Measurements from ENCODE around the gene PMCH. TPM values are rescaled to one million over a fixed set of nuclear protein-coding genes. Genes with fewer than 3 reads are reported as not detected.

The PMCH gene
- total RNA-seq, 1 experiment from 2014 or later: not detected

GRCh38 chr12:102174761-102175160 is 22.9 kb downstream of the PMCH start:
- no TSS peak for BruUV-seq (replicated peaks)
- Mint-ChIP-seq H3K9me3 (ENCODE audit: low read depth, unreplicated experiment) (no peaks in the 10 kb centered on the region), H3K27ac (ENCODE audit: unreplicated experiment) (no peak overlapping the region), H3K4me3 (ENCODE audit: low read depth, unreplicated experiment) (no peak overlapping the region), H3K27me3 (ENCODE audit: unreplicated experiment) (no peaks in the 10 kb centered on the region), H3K36me3 (ENCODE audit: insufficient read depth, unreplicated experiment) (no peaks in the 10 kb centered on the region), H3K4me1 (ENCODE audit: low read depth, unreplicated experiment) (peaks cover 7% of the 10 kb centered on the region)
- no peak for DNase-seq
- intact Hi-C loops (cut with micrococcal nuclease; ENCODE audit: unreplicated experiment): loop anchor here (5.0 kb wide), 1 partner anchor 638 kb away; no protein-coding TSS in a partner anchor
- CTCF ChIA-PET: no interaction called here
- no peak for TF ChIP-seq CTCF (IDR thresholded peaks at IDR 0.05; ENCODE audit: unreplicated experiment)

GRCh38 chr12:102174117-102174516 is 23.5 kb downstream of the PMCH start:
- no peak for DNase-seq
- Mint-ChIP-seq H3K27me3 (ENCODE audit: unreplicated experiment) (no peaks in the 10 kb centered on the region), H3K36me3 (ENCODE audit: insufficient read depth, unreplicated experiment) (no peaks in the 10 kb centered on the region), H3K4me1 (ENCODE audit: low read depth, unreplicated experiment) (peaks cover 7% of the 10 kb centered on the region), H3K9me3 (ENCODE audit: low read depth, unreplicated experiment) (no peaks in the 10 kb centered on the region), H3K27ac (ENCODE audit: unreplicated experiment) (no peak overlapping the region), H3K4me3 (ENCODE audit: low read depth, unreplicated experiment) (no peak overlapping the region)
- TF ChIP-seq CTCF (IDR thresholded peaks at IDR 0.05; ENCODE audit: unreplicated experiment): no peak
- no TSS peak for BruUV-seq (replicated peaks)
- CTCF ChIA-PET: no interaction called here
- intact Hi-C loops (cut with micrococcal nuclease; ENCODE audit: unreplicated experiment): loop anchor here (5.0 kb wide), 1 partner anchor 638 kb away; no protein-coding TSS in a partner anchor

GRCh38 chr12:102172436-102172835 is 25.2 kb downstream of the PMCH start:
- CTCF ChIA-PET: no interaction called here
- TF ChIP-seq CTCF (IDR thresholded peaks at IDR 0.05; ENCODE audit: unreplicated experiment): no peak
- Mint-ChIP-seq H3K9me3 (ENCODE audit: low read depth, unreplicated experiment) (no peaks in the 10 kb centered on the region), H3K36me3 (ENCODE audit: insufficient read depth, unreplicated experiment) (no peaks in the 10 kb centered on the region), H3K4me1 (ENCODE audit: low read depth, unreplicated experiment) (peaks cover 7% of the 10 kb centered on the region), H3K4me3 (ENCODE audit: low read depth, unreplicated experiment) (no peak overlapping the region), H3K27me3 (ENCODE audit: unreplicated experiment) (no peaks in the 10 kb centered on the region), H3K27ac (ENCODE audit: unreplicated experiment) (no peak overlapping the region)
- intact Hi-C loops (cut with micrococcal nuclease; ENCODE audit: unreplicated experiment): loop anchor here (5.0 kb wide), 1 partner anchor 640 kb away; no protein-coding TSS in a partner anchor
- BruUV-seq (replicated peaks): no TSS peak
- no peak for DNase-seq

- no peaks in the 10 kb centered on the region for H3K27me3 Mint-ChIP-seq (ENCODE audit: unreplicated experiment)
Observed at GRCh38 chr12:102171951-102172350, 25.7 kb downstream of the PMCH start.

More at GRCh38 chr12:102171951-102172350, 25.7 kb downstream of the PMCH start:
- no peak overlapping the region for H3K27ac Mint-ChIP-seq (ENCODE audit: unreplicated experiment)
- intact Hi-C loops (cut with micrococcal nuclease; ENCODE audit: unreplicated experiment): loop anchor here (2.0 to 5.0 kb wide), 2 partner anchors 640 to 707 kb away; no protein-coding TSS in a partner anchor
- CTCF ChIA-PET: no interaction called here
- H3K4me1 Mint-ChIP-seq (ENCODE audit: low read depth, unreplicated experiment): peaks cover 7% of the 10 kb centered on the region
- H3K9me3 Mint-ChIP-seq (ENCODE audit: low read depth, unreplicated experiment): no peaks in the 10 kb centered on the region
- no peak for TF ChIP-seq CTCF (IDR thresholded peaks at IDR 0.05; ENCODE audit: unreplicated experiment)
- DNase-seq: no peak
- no peak overlapping the region for H3K4me3 Mint-ChIP-seq (ENCODE audit: low read depth, unreplicated experiment)
- BruUV-seq (replicated peaks): no TSS peak
- no peaks in the 10 kb centered on the region for H3K36me3 Mint-ChIP-seq (ENCODE audit: insufficient read depth, unreplicated experiment)
